Activated naive CD4-positive, alpha-beta T cell treated with anti-CD3 and anti-CD28 coated beads, Interleukin-2, amount 50 U/mL, for 72 hours (primary cell): Measurements from ENCODE around the gene GRK5. TPM values are rescaled to one million over a fixed set of nuclear protein-coding genes. Genes with fewer than 3 reads are reported as not detected.

Experiments used
- ATAC-seq, 2 donors: fragments of 150-1000 bp; cut with Tn5 transposase; 2 replicates each; pipeline ENCODE4 v1.10.0; 2021; ENCODE audit warnings: mild to moderate bottlenecking in 2 of 2, moderate library complexity in 2 of 2
- DNase-seq, 2 donors: peaks; one replicate each; pipeline ENCODE4 v3.0.0; 2021 to 2022; ENCODE audit warnings: low spot score in 2 of 2
- H3K27ac Mint-ChIP-seq, 2 donors: one replicate each; pipeline ENCODE4 v1.8.0; 2022; ENCODE audit warnings: mild to moderate bottlenecking in 2 of 2, mixed read lengths in 2 of 2
- H3K36me3 Mint-ChIP-seq, 2 donors: one replicate each; pipeline ENCODE4 v1.8.0; 2022; ENCODE audit warnings: mixed read lengths in 2 of 2
- H3K9me3 Mint-ChIP-seq, 2 donors: one replicate each; pipeline ENCODE4 v1.8.0; 2022; ENCODE audit warnings: mixed read lengths in 2 of 2
- total RNA-seq, 2 donors: library from RNA; stranded (reverse); gene quantifications; one replicate each; pipeline ENCODE4 v1.2.3, GENCODE V29; 2022

GRK5 gene
- total RNA-seq, 2 donors from 2014 or later: 21.2 to 34.5 TPM

- Mint-ChIP-seq H3K9me3 (no peaks in the 10 kb centered on the region), H3K36me3 (peaks cover 6 to 17% of the 10 kb centered on the region in 2 donors), H3K27ac (no peak overlapping the region)
- DNase-seq: no peak
- ATAC-seq: no peak
Observed at GRCh38 chr10:119337796-119338432, 130.5 kb downstream of the GRK5 start.

GRCh38 chr10:119339109-119339508 lies 131.7 kb downstream of the GRK5 start:
- H3K9me3 Mint-ChIP-seq: no peaks in the 10 kb centered on the region

GRCh38 chr10:119340893-119341458 lies 133.6 kb downstream of the GRK5 start:
- ATAC-seq (no peak), DNase-seq (no peak)
- peaks cover 6 to 7% of the 10 kb centered on the region in 2 donors for H3K36me3 Mint-ChIP-seq
- peak overlapping the region; percentile 65 to 72 for H3K27ac Mint-ChIP-seq
- no peaks in the 10 kb centered on the region for H3K9me3 Mint-ChIP-seq

More at GRCh38 chr10:119339109-119339508, 131.7 kb downstream of the GRK5 start:
- H3K36me3 Mint-ChIP-seq: peaks cover 6 to 9% of the 10 kb centered on the region in 2 donors
- ATAC-seq (no peak), DNase-seq (no peak)
- no peak overlapping the region for H3K27ac Mint-ChIP-seq

GRCh38 chr10:119341459-119342301 lies 134.3 kb downstream of the GRK5 start:
- peak overlapping the region; percentile 65 to 72 for H3K27ac Mint-ChIP-seq
- peaks cover 6 to 7% of the 10 kb centered on the region in 2 donors for H3K36me3 Mint-ChIP-seq
- DNase-seq (peak in 1 of 2 donors; percentile 49), ATAC-seq (peak; percentile 92 to 100)
- no peaks in the 10 kb centered on the region for H3K9me3 Mint-ChIP-seq

- DNase-seq (no peak), ATAC-seq (no peak)
- Mint-ChIP-seq H3K27ac (no peak overlapping the region), H3K36me3 (peaks cover 7 to 9% of the 10 kb centered on the region in 2 donors), H3K9me3 (no peaks in the 10 kb centered on the region)
Observed at GRCh38 chr10:119342335-119342734, 135.0 kb downstream of the GRK5 start.

DNA sequence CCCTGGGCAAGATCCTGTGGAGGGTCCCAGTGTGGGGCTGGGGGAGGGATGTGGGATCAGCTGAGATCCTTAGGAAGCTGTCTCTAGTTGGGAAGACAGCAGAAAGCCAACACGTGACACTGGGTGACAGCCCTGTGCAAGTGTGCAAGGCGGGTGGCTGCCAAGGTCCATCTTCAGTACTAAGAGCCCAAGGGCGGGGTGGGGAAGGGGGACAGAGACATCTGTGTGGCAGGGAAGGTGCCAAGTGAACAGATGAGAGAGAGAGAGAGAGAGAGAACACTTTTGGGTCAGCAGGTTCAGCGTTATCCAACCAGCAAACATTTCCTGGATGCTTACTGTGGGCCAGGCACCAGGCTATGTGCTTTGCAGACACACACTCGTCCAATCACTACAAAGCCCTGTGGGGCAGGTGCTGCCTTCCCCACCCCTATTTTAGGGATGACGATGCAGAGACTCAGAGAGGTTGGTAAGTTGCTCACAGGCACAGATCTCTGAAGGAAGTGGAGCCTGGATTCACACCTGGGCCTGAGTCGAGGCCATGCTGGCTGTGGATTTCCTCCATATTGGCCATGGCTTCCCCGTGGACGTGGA lies 135.7 kb downstream of the GRK5 start:
- ATAC-seq (no peak), DNase-seq (no peak)
- H3K36me3 Mint-ChIP-seq: peaks cover 11 to 14% of the 10 kb centered on the region in 2 donors
- H3K27ac Mint-ChIP-seq: peak overlapping the region in 1 of 2 donors; percentile 51
- H3K9me3 Mint-ChIP-seq: no peaks in the 10 kb centered on the region

DNA sequence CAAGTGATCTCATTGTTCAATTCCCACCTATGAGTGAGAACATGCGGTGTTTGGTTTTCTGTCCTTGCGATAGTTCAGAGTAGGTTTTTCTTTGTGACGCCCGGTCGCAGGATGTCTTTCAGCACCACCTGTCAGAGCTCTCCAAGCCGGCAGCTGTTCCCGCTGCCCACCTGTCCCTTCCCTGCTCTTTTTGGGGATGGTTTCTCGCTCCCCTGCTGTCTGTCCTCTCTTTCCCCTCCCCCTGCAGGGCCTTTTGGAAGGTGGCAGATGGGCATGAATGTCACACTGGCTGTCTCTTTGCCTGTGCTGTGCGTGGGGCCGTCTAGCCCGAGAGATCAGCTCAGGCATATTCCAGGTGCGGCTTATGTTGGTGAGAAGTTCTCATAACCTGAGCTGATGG lies 137.0 kb downstream of the GRK5 start:
- no peak overlapping the region for H3K27ac Mint-ChIP-seq

DNA sequence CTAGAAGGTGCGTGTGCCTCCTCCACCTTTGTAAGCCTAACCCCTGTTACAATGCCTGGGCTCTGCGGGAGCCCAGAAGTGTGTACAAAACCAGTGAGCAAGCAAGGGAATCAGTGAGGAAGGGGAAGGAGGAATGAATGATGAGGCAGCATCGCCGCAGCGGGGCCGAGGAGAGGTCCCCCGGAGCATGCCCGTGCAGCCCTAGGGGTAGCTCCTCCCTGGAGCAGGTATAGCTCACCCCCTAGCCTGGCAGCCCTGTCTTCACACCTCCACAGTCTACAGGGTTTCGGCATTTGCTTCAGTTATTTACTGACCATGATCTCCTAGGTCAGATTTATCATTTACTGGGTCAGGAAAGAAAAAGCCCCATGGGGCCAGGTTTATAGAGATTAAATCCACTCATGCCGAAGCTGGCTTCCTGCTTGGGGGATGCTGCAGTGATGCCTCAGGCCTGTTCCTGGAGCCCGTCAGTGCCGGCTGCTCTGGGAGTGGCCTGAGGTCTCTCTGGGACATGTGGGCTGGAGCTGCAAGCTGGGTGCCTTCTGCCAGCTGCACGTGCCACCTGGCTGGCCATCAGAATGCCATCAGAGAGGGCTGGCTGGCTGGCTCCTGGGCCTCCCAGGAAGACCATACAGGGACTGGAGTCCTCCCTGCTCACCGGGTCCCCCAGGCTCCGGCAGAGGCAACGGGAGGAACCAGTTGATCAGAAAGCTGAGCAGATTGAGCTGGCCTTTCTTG lies 138.9 kb downstream of the GRK5 start:
- no peak for ATAC-seq
- H3K36me3 Mint-ChIP-seq: peaks cover 35 to 36% of the 10 kb centered on the region in 2 donors
- no peak for DNase-seq
- peak overlapping the region in 1 of 2 donors; percentile 9 for H3K27ac Mint-ChIP-seq
- H3K9me3 Mint-ChIP-seq: peaks cover 1 to 7% of the 10 kb centered on the region in 2 donors

More for the DNA sequence above, 137.0 kb downstream of the GRK5 start:
- Mint-ChIP-seq H3K9me3 (no peaks in the 10 kb centered on the region), H3K36me3 (peaks cover 22 to 24% of the 10 kb centered on the region in 2 donors)
- DNase-seq (no peak), ATAC-seq (no peak)

DNA sequence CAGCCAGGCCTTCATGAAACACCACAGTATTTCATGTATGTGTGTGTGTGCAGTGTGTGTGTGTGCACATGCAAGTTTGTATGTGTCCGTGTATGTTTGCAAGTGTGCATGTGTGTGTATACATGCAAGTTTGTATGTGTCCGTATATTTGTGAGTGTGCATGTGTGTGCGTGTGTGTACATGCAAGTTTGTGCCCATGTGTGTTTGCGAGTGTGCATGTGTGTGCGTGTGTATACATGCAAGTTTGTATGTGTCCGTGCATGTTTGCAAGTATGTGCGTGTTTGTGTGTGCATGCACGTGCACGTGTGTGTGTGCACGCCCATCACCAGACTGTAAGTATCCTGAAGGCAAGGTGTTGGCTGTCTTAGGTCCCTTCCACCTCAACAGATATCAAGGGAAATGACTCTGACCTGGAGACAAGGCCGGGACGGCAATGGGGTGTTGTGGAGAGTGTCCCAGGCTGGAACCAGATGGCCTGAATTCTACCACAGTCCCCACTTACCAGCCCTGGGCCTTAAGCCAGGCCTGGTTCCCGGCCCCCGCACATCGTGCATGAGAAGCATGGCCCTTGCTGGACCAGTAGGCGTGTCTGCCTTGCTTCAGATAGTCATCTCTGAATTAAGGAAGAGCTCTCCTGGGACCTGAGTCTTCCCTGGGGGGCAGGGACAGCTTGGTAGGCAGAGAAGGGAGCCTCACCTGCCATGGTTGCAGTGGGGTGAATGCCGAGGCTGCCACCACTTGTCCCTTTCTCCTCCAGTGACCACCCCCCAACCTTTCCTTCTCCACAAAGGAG lies 140.0 kb downstream of the GRK5 start:
- no peak for ATAC-seq
- DNase-seq: no peak
- peaks cover 41 to 43% of the 10 kb centered on the region in 2 donors for H3K36me3 Mint-ChIP-seq
- H3K27ac Mint-ChIP-seq: no peak overlapping the region
- H3K9me3 Mint-ChIP-seq: peaks cover 10 to 12% of the 10 kb centered on the region in 2 donors

DNA sequence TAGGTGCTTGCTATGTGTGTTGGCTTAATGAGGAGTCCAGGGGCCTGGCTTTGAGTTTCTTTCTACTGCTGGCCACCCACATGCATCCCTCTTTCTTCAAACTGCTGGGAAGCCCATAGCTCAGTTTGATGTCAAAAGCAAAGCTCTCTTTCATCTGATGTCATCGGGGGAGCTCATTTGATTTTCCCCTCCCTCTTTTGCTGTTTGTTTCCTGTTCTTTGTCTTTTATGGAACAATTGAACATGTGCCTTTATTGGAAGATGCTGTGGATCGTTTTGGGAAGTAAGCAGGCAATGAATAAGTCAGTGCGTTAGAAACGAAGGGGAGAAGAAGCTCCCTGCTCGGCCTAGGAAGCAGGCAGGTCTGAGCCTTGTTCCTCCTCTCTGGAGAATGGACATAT lies 140.7 kb downstream of the GRK5 start:
- ATAC-seq (no peak), DNase-seq (no peak)
- no peak overlapping the region for H3K27ac Mint-ChIP-seq
- peaks cover 49 to 50% of the 10 kb centered on the region in 2 donors for H3K36me3 Mint-ChIP-seq
- H3K9me3 Mint-ChIP-seq: peaks cover 16 to 17% of the 10 kb centered on the region in 2 donors

DNA sequence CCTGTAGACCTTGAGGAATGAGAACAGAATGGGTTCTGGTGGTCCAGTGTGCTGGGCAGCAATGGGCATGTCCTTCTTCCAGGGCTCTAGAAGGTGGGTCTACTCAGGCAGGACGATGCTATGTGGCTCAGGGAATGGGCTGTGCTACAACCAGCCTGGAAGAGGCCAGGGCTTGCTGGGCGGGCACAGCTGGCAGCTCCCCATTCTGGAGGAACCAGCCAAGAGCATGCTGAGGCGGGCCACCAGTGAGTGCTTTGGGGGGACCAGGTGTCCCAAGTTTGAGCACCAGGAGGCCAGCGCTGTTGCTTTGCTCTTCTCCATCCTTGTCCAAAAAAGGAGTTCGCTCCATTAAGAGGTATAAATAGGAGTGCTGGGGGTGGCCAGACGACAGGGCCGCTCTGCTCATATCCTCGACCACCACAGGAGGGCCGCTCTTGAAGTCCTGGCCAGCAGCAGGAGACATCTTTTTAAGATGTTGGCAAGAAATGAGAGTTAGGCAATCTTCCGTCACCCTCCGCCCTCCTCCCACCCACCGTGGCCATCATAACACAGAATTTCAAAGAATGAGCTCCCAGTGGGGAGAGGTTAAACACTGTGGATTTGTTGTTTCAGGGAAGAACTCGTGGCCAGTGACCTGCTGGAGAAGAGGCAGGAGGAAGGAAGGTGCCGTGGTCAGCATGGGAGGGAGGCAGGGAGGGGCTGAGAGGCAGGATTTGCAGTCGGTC lies 141.3 kb downstream of the GRK5 start:
- no peak for ATAC-seq
- H3K9me3 Mint-ChIP-seq: peaks cover 17 to 19% of the 10 kb centered on the region in 2 donors
- H3K27ac Mint-ChIP-seq: peak overlapping the region in 1 of 2 donors; percentile 80
- DNase-seq: no peak
- H3K36me3 Mint-ChIP-seq: peaks cover 50 to 53% of the 10 kb centered on the region in 2 donors

DNA sequence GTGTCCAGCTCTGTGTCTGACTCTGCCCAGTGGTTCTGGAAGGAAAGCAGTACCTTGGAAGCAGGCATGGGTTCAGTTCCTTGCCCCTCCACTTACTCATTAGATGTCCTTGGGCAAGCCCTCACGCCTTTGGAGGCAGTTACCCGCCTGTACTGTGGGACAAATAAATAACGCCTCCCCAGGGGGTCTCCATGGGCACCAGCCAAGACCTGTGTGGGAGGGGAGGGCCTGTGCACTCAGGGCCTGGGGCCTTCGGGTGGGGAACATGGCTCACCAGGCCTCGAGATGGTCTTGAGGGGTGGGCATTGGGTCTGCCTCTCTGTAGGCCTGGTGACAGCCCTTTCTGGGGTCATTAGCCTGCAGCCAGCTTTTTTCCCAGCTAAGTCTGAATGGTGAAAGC lies 142.0 kb downstream of the GRK5 start:
- ATAC-seq: no peak
- peaks cover 50 to 53% of the 10 kb centered on the region in 2 donors for H3K36me3 Mint-ChIP-seq

GRCh38 chr10:119349937-119350501 lies 142.6 kb downstream of the GRK5 start:
- DNase-seq (no peak), ATAC-seq (no peak)
- Mint-ChIP-seq H3K9me3 (peaks cover 17 to 19% of the 10 kb centered on the region in 2 donors), H3K36me3 (peaks cover 50 to 53% of the 10 kb centered on the region in 2 donors), H3K27ac (no peak overlapping the region)

More for the DNA sequence above, 142.0 kb downstream of the GRK5 start:
- peaks cover 17 to 19% of the 10 kb centered on the region in 2 donors for H3K9me3 Mint-ChIP-seq
- no peak overlapping the region for H3K27ac Mint-ChIP-seq
- no peak for DNase-seq

DNA sequence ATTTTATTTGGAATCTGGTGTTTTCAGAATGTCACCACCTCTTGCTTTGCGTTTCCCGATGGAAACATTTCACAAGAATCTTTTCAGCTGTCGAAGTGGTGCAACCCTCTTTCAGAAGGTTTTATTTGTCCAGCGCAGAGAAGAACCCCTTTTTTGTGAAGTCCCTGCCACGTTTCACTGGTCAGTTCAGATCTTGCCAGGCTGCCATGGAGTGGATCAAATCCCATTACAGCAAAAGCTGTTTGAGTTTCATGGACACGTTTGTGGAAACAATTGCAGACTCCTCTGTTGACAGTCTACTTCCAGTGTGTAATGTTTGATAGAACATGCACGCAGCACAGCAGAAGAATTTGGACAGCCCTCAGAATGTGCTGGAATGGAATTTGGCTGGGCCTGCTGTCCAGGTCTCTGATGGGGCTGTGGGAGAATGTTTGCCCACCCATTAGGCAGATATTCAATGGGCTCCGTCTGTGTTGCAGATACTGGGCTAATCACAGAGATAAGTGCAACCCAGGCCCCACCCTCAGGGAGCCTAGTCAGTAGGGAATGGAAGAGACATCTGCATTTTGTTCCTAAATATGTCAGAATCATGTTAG lies 143.2 kb downstream of the GRK5 start:
- DNase-seq: no peak
- H3K9me3 Mint-ChIP-seq: peaks cover 19 to 21% of the 10 kb centered on the region in 2 donors
- peaks cover 53 to 55% of the 10 kb centered on the region in 2 donors for H3K36me3 Mint-ChIP-seq
- ATAC-seq: no peak
- H3K27ac Mint-ChIP-seq: peak overlapping the region in 1 of 2 donors; percentile 25
